NCI-H128 (cell line): Measurements from ENCODE around the gene RIMS4.

Experiments
- DNase-seq: peaks from one replicate; lab custom pipeline; 2025; ENCODE audit not compliant: unreplicated experiment; lab: John Stamatoyannopoulos, UW

RIMS4 gene

GRCh38 chr20:44703183-44703925, 107.0 kb downstream of the RIMS4 start:
- no peak for DNase-seq

GRCh38 chr20:44702776-44703175, 107.6 kb downstream of the RIMS4 start:
- no peak for DNase-seq

GRCh38 chr20:44701858-44702256, 108.5 kb downstream of the RIMS4 start:
- DNase-seq: no peak
